Stimulated activated CD4-positive, alpha-beta T cell treated with anti-CD3 and anti-CD28 coated beads, Interleukin-4, amount 100 ng/mL, for 48 hours (primary cell): ENCODE measurements around the gene ZNF33B.
"Not testable (repeated sequence)": the region's sequence is repeated elsewhere in the genome, so short reads cannot be mapped to it uniquely, and the experiment has no call there.

Experiments
- DNase-seq, 2 donors: peaks; one replicate each; pipeline ENCODE4 v3.0.0-alpha.2; 2020; ENCODE audit warnings: low read depth in 2 of 2

The ZNF33B gene

GRCh38 chr10:42638055-42638820, at the start of gene ZNF33B:
TSS of gene ZNF33B (minus strand) at chr10:42638570. CDS start at chr10:42636928, 1,642 bp downstream.
- peak; percentile 87 to 91 for DNase-seq

- no peak for DNase-seq
Observed at GRCh38 chr10:42684517-42684916, 46.1 kb upstream of the ZNF33B start.

DNA sequence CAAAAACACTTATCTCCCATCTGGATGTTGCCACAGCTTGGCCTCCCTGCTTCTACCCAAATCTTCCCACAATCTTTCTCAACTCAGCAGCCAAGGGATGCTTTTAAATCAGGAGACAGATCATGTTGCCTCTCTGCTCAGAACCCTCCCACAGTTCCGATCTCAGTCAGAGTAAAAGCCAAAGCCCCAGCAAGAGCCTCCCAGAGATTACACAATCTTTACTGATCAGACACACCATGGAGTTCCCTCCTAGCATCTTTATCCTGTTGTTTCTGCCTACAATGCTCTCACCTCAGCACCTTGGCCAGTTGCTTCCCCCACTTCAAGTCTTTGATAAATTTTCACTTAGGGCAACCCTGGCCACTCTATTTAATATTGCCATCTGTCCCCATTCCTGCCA, 41.9 kb upstream of the ZNF33B start:
- no peak for DNase-seq

- DNase-seq = not testable (repeated sequence)
Observed at GRCh38 chr10:42665181-42665979, 27.0 kb upstream of the ZNF33B start.

- no peak for DNase-seq
Observed at GRCh38 chr10:42654419-42654818, 16.0 kb upstream of the ZNF33B start.

DNA sequence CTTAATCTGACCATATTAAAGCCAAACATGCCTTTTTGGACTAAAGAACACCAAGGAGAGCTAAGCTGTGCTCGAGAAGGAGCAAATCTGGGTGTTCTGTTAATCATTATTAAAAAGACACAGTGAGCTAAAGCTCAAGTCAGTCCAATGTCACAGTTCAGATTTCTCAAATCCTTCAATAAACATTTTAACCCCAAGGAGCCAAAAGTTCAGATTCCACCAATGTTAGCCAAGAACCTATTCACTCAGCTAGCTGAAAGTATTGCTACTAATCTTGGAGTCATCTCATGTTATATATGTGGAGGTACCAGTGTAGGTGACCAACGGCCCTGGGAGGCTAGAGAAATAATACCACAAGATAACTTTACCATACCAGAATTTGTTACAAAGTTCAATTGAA, 14.5 kb upstream of the ZNF33B start:
- DNase-seq = no peak

DNA sequence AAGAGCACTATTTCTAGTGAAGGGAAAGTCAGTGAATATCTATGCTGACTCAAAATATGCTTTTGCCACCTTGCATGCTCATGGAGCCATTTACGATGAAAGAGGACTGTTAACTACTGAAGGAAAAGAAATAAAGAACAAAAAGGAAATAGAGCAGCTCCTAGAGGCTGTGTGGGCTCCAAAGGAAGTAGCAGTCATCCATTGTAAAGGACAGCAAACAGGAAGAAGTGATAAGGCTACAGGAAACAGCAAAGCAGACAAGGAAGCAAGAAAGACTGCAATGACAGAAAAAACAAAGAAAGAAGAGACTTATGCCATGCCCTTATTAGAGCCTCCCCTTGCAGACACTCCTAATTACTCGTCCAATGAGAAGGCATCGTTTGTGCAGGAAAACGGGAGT, 12.0 kb upstream of the ZNF33B start:
- DNase-seq = no peak

DNA sequence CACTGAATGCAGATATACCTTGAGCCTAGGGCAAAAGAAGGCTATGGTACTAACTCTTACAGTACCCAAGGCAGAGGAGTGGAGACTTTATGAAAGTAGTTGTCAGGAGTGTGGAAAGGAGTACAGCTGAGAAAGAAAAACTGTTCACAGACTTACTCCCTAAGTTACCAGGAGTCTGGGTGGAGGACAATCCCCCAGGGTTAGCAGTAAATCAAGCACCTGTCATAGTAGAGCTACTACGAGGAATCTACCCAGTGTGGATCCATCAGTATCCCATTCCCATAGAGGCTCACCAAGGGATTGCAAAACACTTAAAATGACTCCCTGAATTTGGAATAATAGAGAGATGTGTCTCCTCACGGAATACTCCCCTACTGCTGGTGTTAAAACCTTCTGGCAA, 10.1 kb upstream of the ZNF33B start:
- no peak for DNase-seq

- no peak for DNase-seq
Observed at GRCh38 chr10:42646687-42647640, 8.6 kb upstream of the ZNF33B start.

DNA sequence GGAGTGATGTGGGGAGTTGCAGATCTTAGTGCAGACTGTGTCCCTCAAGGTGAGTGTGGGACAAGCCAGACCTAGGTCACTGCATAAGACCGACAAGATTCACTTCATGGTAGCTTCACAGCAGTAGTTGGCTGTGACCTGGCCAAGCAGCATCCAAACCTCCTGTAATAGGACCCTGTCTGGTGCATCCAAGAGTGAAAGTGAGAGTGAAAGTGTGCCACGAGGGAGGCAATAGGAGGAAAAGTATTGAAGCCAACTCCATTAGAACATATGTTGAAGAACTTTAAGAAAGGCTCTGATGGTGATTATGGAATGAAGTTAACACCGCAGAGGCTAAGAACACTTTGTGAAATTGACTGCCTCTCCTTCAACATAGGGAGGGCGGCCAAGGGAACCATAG, 7.8 kb upstream of the ZNF33B start:
- DNase-seq = no peak

- no peak for DNase-seq
Observed at GRCh38 chr10:42645516-42645915, 7.1 kb upstream of the ZNF33B start.

- no peak for DNase-seq
Observed at GRCh38 chr10:42645103-42645502, 6.7 kb upstream of the ZNF33B start.

DNA sequence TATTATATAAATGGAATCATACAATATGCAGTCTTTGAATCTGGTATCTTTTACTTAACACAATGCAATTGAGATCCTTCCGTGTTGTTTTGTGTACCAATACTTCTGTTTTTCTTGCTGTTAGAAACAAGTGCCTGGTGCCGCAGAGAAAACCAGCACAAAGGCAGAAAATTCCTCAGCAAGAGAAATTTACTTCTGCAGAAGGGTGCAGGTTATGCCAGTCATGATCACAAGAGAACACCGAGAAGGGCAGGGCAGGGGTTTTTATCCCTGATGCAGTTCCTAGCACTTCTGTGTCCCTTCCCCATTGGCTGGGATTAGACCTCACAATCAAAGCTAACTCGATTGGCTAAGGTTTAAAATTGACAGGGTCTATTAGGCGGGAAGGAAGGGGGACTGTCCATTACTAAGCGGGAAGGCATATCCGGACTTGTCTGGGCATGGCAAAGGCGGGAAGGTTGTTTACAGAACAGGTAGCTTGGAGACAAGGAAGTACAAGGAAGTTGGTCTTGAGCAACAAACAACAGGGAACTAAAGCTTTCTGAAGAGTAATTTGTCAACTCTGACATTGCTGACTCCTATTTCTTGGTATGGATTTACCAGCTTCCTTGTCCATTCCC, 2.4 kb upstream of the ZNF33B start:
- no peak for DNase-seq

DNA sequence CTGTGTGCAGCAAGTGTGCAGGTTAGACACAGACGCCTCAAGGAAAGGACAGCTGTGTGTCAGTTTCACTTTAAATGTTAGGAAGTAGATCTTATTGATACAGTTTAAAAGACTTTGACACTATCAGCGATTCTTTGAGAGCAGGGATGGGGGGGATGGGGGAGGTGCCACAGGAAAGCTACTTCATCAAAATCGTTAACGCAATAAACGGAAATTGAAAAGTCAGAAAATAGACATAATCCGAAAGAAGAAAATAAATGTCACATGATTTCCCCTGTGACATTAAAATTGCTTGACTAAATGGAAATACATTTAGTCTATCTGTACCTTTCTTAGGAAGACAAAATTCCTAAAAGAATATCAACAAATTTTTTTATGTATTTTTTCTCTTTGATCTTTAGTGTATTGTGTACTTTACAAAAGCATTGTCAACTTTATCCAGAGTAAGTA, 476 bp upstream of the ZNF33B start:
- peak in 1 of 2 donors; percentile 1 for DNase-seq

- DNase-seq = peak in 1 of 2 donors; percentile 4
Observed at GRCh38 chr10:42637648-42638054, 719 bp downstream of the ZNF33B start.

DNA sequence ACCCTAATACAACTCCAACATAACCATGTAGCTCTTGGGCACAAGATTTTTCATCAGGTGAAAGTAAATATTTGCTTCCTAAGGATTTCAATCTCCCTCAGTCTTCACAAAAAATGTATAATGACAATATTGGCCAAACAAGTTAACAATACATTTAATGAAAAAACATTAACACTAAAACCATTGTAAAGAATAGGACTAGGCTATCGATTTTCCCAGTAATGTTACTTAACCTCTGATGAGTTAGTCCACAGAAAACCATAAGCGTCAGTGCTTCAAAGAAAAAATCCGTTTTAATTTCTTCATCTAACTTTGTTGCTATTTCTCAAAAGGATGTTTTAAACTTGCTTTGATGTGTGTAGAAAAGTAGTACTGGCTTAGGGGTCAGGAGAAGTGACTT, 1.2 kb downstream of the ZNF33B start:
- no peak for DNase-seq

- DNase-seq = no peak
Observed at GRCh38 chr10:42635098-42635497, 3.3 kb downstream of the ZNF33B start.

DNA sequence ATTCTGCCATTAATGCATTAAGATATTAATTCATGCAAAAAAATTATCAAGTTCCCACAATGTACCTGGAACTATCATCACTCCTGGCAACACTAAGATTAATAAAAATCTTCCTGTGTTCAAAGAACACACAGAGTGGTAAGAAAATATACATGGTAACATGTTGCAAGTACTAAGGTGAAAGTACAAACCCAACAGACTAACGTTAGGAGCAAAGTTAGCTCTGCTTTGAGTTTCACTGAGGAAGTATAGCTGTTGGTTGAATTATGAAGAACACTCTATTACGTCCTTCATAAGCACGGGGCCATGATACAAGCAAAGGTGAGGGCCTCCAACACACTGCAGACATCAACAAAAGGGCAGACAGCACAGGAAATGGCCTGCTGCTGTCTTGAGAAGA, 5.8 kb downstream of the ZNF33B start:
- DNase-seq = no peak

GRCh38 chr10:42630537-42631134, 7.7 kb downstream of the ZNF33B start:
- DNase-seq = no peak

DNA sequence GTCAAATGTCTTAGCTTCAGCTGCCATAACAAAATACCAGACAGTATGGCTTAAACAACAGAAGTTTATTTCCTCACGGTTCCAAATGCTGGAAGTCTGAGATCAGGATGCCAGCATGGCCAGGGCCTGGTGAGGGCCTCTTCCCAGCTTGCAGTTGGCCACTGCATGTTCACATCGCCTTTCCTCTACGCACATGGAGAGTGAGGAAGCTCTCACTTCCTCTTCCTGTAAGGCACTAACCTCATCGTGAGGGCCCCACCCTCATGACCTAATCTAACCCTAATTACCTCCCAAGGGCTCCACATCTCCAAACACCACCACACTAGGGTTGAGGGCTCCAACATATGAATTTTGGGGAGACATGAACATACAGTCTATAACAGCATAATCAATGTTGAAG, 14.4 kb downstream of the ZNF33B start:
- DNase-seq = no peak

- no peak for DNase-seq
Observed at GRCh38 chr10:42618424-42618823, 19.9 kb downstream of the ZNF33B start.
